Left ventricle myocardium superior (tissue), 1 donor: ENCODE measurements around the gene ABHD14A. TPM values are rescaled to one million over a fixed set of nuclear protein-coding genes. Genes with fewer than 3 reads are reported as not detected.

Experiments
- ATAC-seq: fragments of 200-7000 bp; cut with Tn5 transposase; one replicate; pipeline ENCODE4 v1.9.1; 2020; ENCODE audit warnings: mild to moderate bottlenecking, moderate library complexity
- DNase-seq: peaks from one replicate; pipeline ENCODE4 v3.0.0-alpha.2; 2020
- intact Hi-C: fragments of 100-400 bp; cut with micrococcal nuclease; formaldehyde crosslinking; loops from one replicate; pipeline ENCODE4 v1.11.0; 2022
- total RNA-seq: library from RNA; stranded (reverse); fragmentation: NEBNext Ultra II Directional; extraction: Animal tissue kit (Norgen Biotek cat#: 25700); gene quantifications from one replicate; pipeline ENCODE4 v1.2.1, GENCODE V29; 2021
- donor health status: DM: no; HTN: yes; CAD: no; lungs with severe emphysema.

The ABHD14A gene
- total RNA-seq, 1 donor from 2014 or later: 27.0 TPM

GRCh38 chr3:51954105-51954504 is 20.8 kb upstream of the ABHD14A start:
- DNase-seq (no peak), ATAC-seq (no peak)
- intact Hi-C loops: no loop called here

- no peak for DNase-seq
- intact Hi-C loops: no loop called here
- ATAC-seq: no peak
Measured at GRCh38 chr3:51954713-51955112, 20.2 kb upstream of the ABHD14A start.

GRCh38 chr3:51955175-51955892 is 19.5 kb upstream of the ABHD14A start, which contains the start of gene GPR62:
TSS of gene GPR62 (plus strand) at chr3:51955381. CDS start at chr3:51955653, 272 bp downstream.
- DNase-seq: peak; percentile 31
- intact Hi-C loops: no loop called here
- ATAC-seq: no peak

- ATAC-seq (peak; percentile 83), DNase-seq (peak; percentile 77)
- intact Hi-C loops: no loop called here
Measured at GRCh38 chr3:51955893-51956770, 18.7 kb upstream of the ABHD14A start.

- DNase-seq: peak; percentile 19
- ATAC-seq: no peak
- intact Hi-C loops: no loop called here
Measured at GRCh38 chr3:51957520-51958205, 17.2 kb upstream of the ABHD14A start.

- ATAC-seq (no peak), DNase-seq (peak; percentile 22)
- intact Hi-C loops: no loop called here
Measured at GRCh38 chr3:51958603-51959521, 16.0 kb upstream of the ABHD14A start.

- intact Hi-C loops: no loop called here
- ATAC-seq: no peak
- peak; percentile 20 for DNase-seq
Measured at GRCh38 chr3:51959651-51960050, 15.2 kb upstream of the ABHD14A start.

- intact Hi-C loops: no loop called here
- DNase-seq: peak; percentile 30
Measured at GRCh38 chr3:51960386-51960785, 14.5 kb upstream of the ABHD14A start.

GRCh38 chr3:51961011-51961410 is 13.9 kb upstream of the ABHD14A start:
- ATAC-seq (no peak), DNase-seq (peak; percentile 25)
- intact Hi-C loops: no loop called here

More at GRCh38 chr3:51960386-51960785, 14.5 kb upstream of the ABHD14A start:
- ATAC-seq: no peak

GRCh38 chr3:51961602-51962569 is 13.0 kb upstream of the ABHD14A start:
- DNase-seq (peak; percentile 75), ATAC-seq (peak; percentile 81)
- intact Hi-C loops: no loop called here

GRCh38 chr3:51962854-51963530 is 11.9 kb upstream of the ABHD14A start:
- ATAC-seq (peak; percentile 8), DNase-seq (peak; percentile 54)
- intact Hi-C loops: no loop called here

- ATAC-seq (no peak), DNase-seq (peak; percentile 42)
- intact Hi-C loops: no loop called here
Measured at GRCh38 chr3:51963951-51964451, 10.9 kb upstream of the ABHD14A start.

GRCh38 chr3:51964521-51964920 is 10.3 kb upstream of the ABHD14A start:
- intact Hi-C loops: no loop called here
- DNase-seq (peak; percentile 18), ATAC-seq (no peak)

- peak; percentile 23 for DNase-seq
- intact Hi-C loops: no loop called here
- no peak for ATAC-seq
Measured at GRCh38 chr3:51966016-51966415, 8.8 kb upstream of the ABHD14A start.

- ATAC-seq (no peak), DNase-seq (peak; percentile 39)
- intact Hi-C loops: no loop called here
Measured at GRCh38 chr3:51966486-51966885, 8.4 kb upstream of the ABHD14A start.

- intact Hi-C loops: no loop called here
- no peak for DNase-seq
- peak; percentile 2 for ATAC-seq
Measured at GRCh38 chr3:51966922-51967383, 7.9 kb upstream of the ABHD14A start.
